Adrenal gland (tissue), 12 donors: ENCODE results near the gene IL3. TPM values are rescaled to one million over a fixed set of nuclear protein-coding genes. Genes with fewer than 3 reads are reported as not detected.

ENCODE experiments used
- DNase-seq, 7 donors: peaks; one replicate each; pipeline ENCODE4 v3.0.0-alpha.2; 2019 to 2020
- H3K27ac ChIP-seq, 5 donors: fragments of 200-600 bp; sonication (generic) in 4 of 5; 1 replicate in 3 of 5; 2 replicates in 2 of 5; pipeline versions ENCODE4 v1.5.1 to v1.8.0; 2016 to 2020; ENCODE audit warnings: mild to moderate bottlenecking in 1 of 5
- H3K27me3 ChIP-seq: fragments of 200-600 bp; 2 replicates; pipeline ENCODE4 v1.8.0; 2021
- H3K36me3 ChIP-seq, 2 donors: fragments of 200-600 bp; replicated peaks in 1 of 2; 1 replicate in 1 of 2; 2 replicates in 1 of 2; pipeline versions ENCODE4 v1.5.1 to v1.8.0; 2018 to 2022
- H3K4me1 ChIP-seq, 2 donors: fragments of 200-600 bp; replicated peaks in 1 of 2; 1 replicate in 1 of 2; 2 replicates in 1 of 2; pipeline versions ENCODE4 v1.5.1 to v1.8.0; 2018 to 2021
- H3K4me3 ChIP-seq, 4 donors: fragments of 200-600 bp; sonication (generic) in 3 of 4; one replicate each; pipeline ENCODE4 v1.5.1; 2016 to 2018
- H3K9me3 ChIP-seq, 3 donors: fragments of 200-600 bp; sonication (generic) in 1 of 3; replicated peaks in 1 of 3; 1 replicate in 2 of 3; 2 replicates in 1 of 3; pipeline versions ENCODE4 v1.5.1 to v1.8.0; 2016 to 2021
- POLR2A ChIP-seq, 2 donors: fragments of 450-650 bp; IDR thresholded peaks; one replicate each; pipeline ENCODE4 v1.6.1; 2017; ENCODE audit warnings: antibody characterized with exemption in 2 of 2, mild to moderate bottlenecking in 2 of 2, moderate library complexity in 1 of 2
- WGBS, 4 donors: extraction: QIAGEN DNeasy Blood & Tissue Kit in 2 of 4; methylation state at CpG; one replicate each; pipeline versions ENCODE4 v1.1.5 to v1.1.7; 2013 to 2017; 5-methylcytosine and 5-hydroxymethylcytosine counted together
- intact Hi-C, 2 donors: fragments of 100-400 bp; cut with DNase I; formaldehyde crosslinking; loops; one replicate each; pipeline versions ENCODE4 v1.14.1 to v1.15.0; 2022 to 2023
- polyA plus RNA-seq, 3 donors: library from polyadenylated mRNA; stranded (reverse); fragments of 200-250 nt in 2 of 3; fragments of 350-450 nt in 1 of 3; fragmentation: Illumina TruSeq in 1 of 3; extraction: RNeasy Lipid Tissue Mini Kit (QIAGEN cat#74804) in 1 of 3; gene quantifications; one replicate each; pipeline ENCODE4 v1.2.3, GENCODE V29; 2013 to 2014
- total RNA-seq, 9 donors: library from RNA; depleted of rRNA in 4 of 9; stranded (reverse); fragments of >200 nt in 4 of 9; fragments of 120-200 nt in 1 of 9; fragmentation: NEBNext Ultra II Directional in 1 of 9; extraction: Animal tissue kit (Norgen Biotek cat#: 25700) in 1 of 9; gene quantifications; one replicate each; pipeline versions ENCODE4 v1.1.0 to v1.2.4, GENCODE V29; 2013 to 2023
- TF ChIP-seq, protein P1 (sequence below), 6 experiments: fragments of 450-650 bp in 4 of 6; fragments of 200-600 bp in 2 of 6; sonication (generic) in 1 of 6; IDR thresholded peaks; 1 replicate in 5 of 6; 2 replicates in 1 of 6; pipeline versions ENCODE4 v1.5.1 to v1.8.0; 2016 to 2021; ENCODE audit warnings: antibody characterized with exemption in 6 of 6, mild to moderate bottlenecking in 2 of 6, moderate library complexity in 1 of 6
- donor health status: healthy with polysubstance abuse.
- donor health status: Bipolar disorder and iron deficiency.
- donor health status: DM: yes; HTN: yes; CAD: no.
- donor health status: DM: no; HTN: no; CAD: no.
- donor health status: DM: no; HTN: no; CAD: no.
- donor health status: DM: yes; HTN: yes; CAD: no.

Gene IL3
- total and polyA plus RNA-seq, 12 donors = not detected

DNA sequence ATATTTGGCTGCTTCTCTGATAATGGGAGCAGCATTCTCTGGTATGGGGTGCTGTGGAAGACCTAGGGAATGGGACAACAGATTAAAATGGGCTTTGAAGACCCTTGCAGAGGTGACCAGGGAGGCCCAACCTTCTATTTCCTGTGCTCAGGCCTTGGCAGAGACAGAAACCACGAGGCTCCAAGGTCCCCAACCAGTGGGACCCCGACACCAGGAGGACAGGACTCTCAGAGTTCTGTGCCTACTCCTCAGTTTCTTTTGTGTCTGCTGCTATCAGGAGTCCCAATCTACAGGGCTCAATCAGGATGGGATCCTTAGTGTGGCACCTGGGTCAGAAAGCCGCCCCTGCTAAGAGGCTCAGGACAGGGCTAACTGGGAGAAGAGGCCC lies 42.5 kb downstream of the IL3 start:
- Histone ChIP-seq H3K9me3 (no peaks in the 10 kb centered on the region), H3K4me3 (no peak overlapping the region), H3K4me1 (peaks cover 8 to 17% of the 10 kb centered on the region in 2 donors), H3K27ac (peak overlapping the region in 3 of 5 donors; percentile 54 to 83 (median 74)), H3K36me3 (no peaks in the 10 kb centered on the region), H3K27me3 (no peaks in the 10 kb centered on the region)
- no peak for DNase-seq
- intact Hi-C loops = no loop called here
- TF ChIP-seq POLR2A (IDR thresholded peaks at IDR 0.05) = no peak
- TF ChIP-seq, protein P1, sequence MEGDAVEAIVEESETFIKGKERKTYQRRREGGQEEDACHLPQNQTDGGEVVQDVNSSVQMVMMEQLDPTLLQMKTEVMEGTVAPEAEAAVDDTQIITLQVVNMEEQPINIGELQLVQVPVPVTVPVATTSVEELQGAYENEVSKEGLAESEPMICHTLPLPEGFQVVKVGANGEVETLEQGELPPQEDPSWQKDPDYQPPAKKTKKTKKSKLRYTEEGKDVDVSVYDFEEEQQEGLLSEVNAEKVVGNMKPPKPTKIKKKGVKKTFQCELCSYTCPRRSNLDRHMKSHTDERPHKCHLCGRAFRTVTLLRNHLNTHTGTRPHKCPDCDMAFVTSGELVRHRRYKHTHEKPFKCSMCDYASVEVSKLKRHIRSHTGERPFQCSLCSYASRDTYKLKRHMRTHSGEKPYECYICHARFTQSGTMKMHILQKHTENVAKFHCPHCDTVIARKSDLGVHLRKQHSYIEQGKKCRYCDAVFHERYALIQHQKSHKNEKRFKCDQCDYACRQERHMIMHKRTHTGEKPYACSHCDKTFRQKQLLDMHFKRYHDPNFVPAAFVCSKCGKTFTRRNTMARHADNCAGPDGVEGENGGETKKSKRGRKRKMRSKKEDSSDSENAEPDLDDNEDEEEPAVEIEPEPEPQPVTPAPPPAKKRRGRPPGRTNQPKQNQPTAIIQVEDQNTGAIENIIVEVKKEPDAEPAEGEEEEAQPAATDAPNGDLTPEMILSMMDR (IDR thresholded peaks at IDR 0.05) = no peak
- WGBS, 4 donors = 30 to 80% (median 59%) methylated on average over 1 to 3 of the region's 3 CpGs

DNA sequence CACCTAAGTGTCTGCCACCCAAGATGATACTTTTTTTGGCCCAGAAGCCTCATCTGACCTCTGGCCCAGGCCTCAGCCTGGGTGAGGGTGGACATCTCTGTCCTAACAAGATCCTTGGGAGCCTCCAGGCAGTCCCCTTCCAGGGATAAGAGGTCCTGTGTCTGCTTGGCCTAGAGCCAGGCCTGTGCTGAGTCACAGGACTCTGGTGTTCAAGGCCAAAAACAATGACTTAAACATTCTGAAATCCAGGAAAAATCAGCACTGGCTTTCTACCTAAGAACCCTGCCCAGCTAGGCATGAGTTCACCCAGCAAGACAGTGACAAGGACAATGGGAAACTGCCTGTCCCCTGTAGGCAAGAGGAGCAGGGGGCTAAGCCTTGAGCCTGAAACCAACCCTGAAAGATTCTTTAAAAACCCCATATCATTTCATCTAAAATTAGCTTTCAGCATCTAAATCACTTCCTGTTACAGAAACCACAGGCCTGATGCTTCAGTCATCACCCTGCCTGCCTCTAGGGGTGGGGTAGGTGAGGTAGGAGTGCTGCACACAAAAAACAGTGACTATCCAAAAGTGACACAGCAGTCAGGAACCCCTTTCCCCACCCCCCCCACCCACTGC lies 43.0 kb downstream of the IL3 start:
- Histone ChIP-seq H3K36me3 (no peaks in the 10 kb centered on the region), H3K4me1 (peaks cover 8 to 17% of the 10 kb centered on the region in 2 donors), H3K27ac (peak overlapping the region in 3 of 5 donors; percentile 54 to 83 (median 74)), H3K27me3 (no peaks in the 10 kb centered on the region), H3K9me3 (no peaks in the 10 kb centered on the region), H3K4me3 (no peak overlapping the region)
- TF ChIP-seq POLR2A (IDR thresholded peaks at IDR 0.05) = no peak
- TF ChIP-seq, protein P1 (IDR thresholded peaks at IDR 0.05) = no peak
- intact Hi-C loops = no loop called here
- DNase-seq = peak; percentile 88 to 98 (median 95)

GRCh38 chr5:132103969-132104391 lies 43.5 kb downstream of the IL3 start:
- Histone ChIP-seq H3K36me3 (no peaks in the 10 kb centered on the region), H3K4me3 (no peak overlapping the region), H3K27me3 (no peaks in the 10 kb centered on the region), H3K9me3 (no peaks in the 10 kb centered on the region), H3K4me1 (peaks cover 8 to 17% of the 10 kb centered on the region in 2 donors), H3K27ac (peak overlapping the region in 3 of 5 donors; percentile 54 to 83 (median 74))
- no peak for DNase-seq
- TF ChIP-seq, protein P1 (IDR thresholded peaks at IDR 0.05) = no peak
- TF ChIP-seq POLR2A (IDR thresholded peaks at IDR 0.05) = no peak
- 75 to 83% (median 80%) methylated on average over 6 of the region's 6 CpGs for WGBS, 4 donors
- intact Hi-C loops = no loop called here

DNA sequence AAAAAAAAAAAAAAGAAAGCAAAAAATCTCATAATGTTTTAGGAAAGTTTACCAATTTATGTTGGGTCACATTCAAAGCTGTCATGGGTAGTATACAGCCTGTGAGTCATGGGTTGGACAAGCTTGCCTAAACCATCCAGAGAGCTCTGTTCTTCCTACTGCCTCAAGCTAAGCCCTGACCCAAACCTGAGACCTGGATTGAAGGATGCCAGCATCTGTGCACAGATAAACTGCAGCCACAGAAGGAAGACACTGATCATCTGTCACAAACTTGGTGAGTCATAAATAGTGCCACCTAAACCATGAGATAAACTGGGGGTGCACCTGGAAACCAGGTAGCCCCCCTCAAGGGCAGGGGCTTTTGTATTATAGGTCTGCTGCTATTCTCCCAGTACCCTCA lies 44.1 kb downstream of the IL3 start:
- no peaks in the 10 kb centered on the region for H3K36me3 ChIP-seq
- no peaks in the 10 kb centered on the region for H3K9me3 ChIP-seq
- no peak for TF ChIP-seq POLR2A (IDR thresholded peaks at IDR 0.05)
- TF ChIP-seq, protein P1 (IDR thresholded peaks at IDR 0.05) = no peak
- H3K27ac ChIP-seq = no peak overlapping the region
- intact Hi-C loops = no loop called here
- H3K4me1 ChIP-seq = peaks cover 8 to 17% of the 10 kb centered on the region in 2 donors
- no peak overlapping the region for H3K4me3 ChIP-seq
- DNase-seq = no peak
- H3K27me3 ChIP-seq = no peaks in the 10 kb centered on the region
